GM19099 (cell line): ENCODE data around the gene ITGB2.
A peak's percentile ranks its signal among the peaks of the same experiment; 100 is the strongest.

Experiments
- POLR2A ChIP-seq: IDR thresholded peaks from 3 replicates; pipeline ENCODE4 v1.6.1; 2011; ENCODE audit warnings: low read depth; ENCODE audit not compliant: insufficient read length; ENCODE audit errors: extremely low read depth

The ITGB2 gene

GRCh38 chr21:44926331-44927101 lies 5.8 kb upstream of the ITGB2 start:
- TF ChIP-seq POLR2A: peak; percentile 32

GRCh38 chr21:44925378-44925755 lies 4.7 kb upstream of the ITGB2 start:
- no peak for TF ChIP-seq POLR2A

- no peak for TF ChIP-seq POLR2A
Measured at GRCh38 chr21:44924606-44925377, 4.1 kb upstream of the ITGB2 start.

- TF ChIP-seq POLR2A: no peak
Measured at GRCh38 chr21:44923480-44924084, 2.9 kb upstream of the ITGB2 start.

- no peak for TF ChIP-seq POLR2A
Measured at GRCh38 chr21:44921928-44922327, 1.2 kb upstream of the ITGB2 start.

GRCh38 chr21:44919913-44920693 lies 596 bp downstream of the ITGB2 start:
- no peak for TF ChIP-seq POLR2A

- no peak for TF ChIP-seq POLR2A
Measured at GRCh38 chr21:44919111-44919912, 1.4 kb downstream of the ITGB2 start.

GRCh38 chr21:44918581-44919033 lies 2.1 kb downstream of the ITGB2 start:
- TF ChIP-seq POLR2A: no peak

GRCh38 chr21:44918107-44918470 lies 2.6 kb downstream of the ITGB2 start:
- no peak for TF ChIP-seq POLR2A

GRCh38 chr21:44917446-44918106 lies 3.1 kb downstream of the ITGB2 start:
- TF ChIP-seq POLR2A: no peak

GRCh38 chr21:44916965-44917364 lies 3.7 kb downstream of the ITGB2 start:
- TF ChIP-seq POLR2A: no peak

GRCh38 chr21:44914176-44914874 lies 6.4 kb downstream of the ITGB2 start:
- TF ChIP-seq POLR2A: peak; percentile 19
